Retinal pigment epithelial cell (primary cell): ENCODE results near the gene PPP1R13B.

ENCODE experiments used
- DNase-seq: peaks from one replicate; pipeline ENCODE4 v3.0.0-alpha.2; 2010; ENCODE audit warnings: low read depth
- H3K4me3 ChIP-seq: 2 replicates; pipeline ENCODE4 v1.5.1; 2011; ENCODE audit warnings: mild to moderate bottlenecking, low read length, control low read depth, moderate library complexity
- CTCF ChIP-seq: conservative IDR thresholded peaks from 2 replicates; pipeline ENCODE4 v1.5.1; 2011; ENCODE audit warnings: low read depth, low read length, control low read depth, inconsistent platforms

The PPP1R13B gene

GRCh38 chr14:103741876-103742275 is 105.5 kb downstream of the PPP1R13B start:
- no peak overlapping the region for H3K4me3 ChIP-seq
- DNase-seq: no peak
- no peak for TF ChIP-seq CTCF

GRCh38 chr14:103740991-103741689 is 106.2 kb downstream of the PPP1R13B start:
- DNase-seq: no peak
- no peak for TF ChIP-seq CTCF
- H3K4me3 ChIP-seq: no peak overlapping the region

- no peak for TF ChIP-seq CTCF
- no peak for DNase-seq
These were observed 107.4 kb downstream of the PPP1R13B start for GRCh38 chr14:103739793-103740501.

GRCh38 chr14:103739466-103739792 is 107.9 kb downstream of the PPP1R13B start:
- no peak overlapping the region for H3K4me3 ChIP-seq
- no peak for DNase-seq
- TF ChIP-seq CTCF: no peak

More at GRCh38 chr14:103739793-103740501, 107.4 kb downstream of the PPP1R13B start:
- no peak overlapping the region for H3K4me3 ChIP-seq

GRCh38 chr14:103738701-103739451 is 108.5 kb downstream of the PPP1R13B start:
- H3K4me3 ChIP-seq: no peak overlapping the region
- no peak for DNase-seq
- TF ChIP-seq CTCF: no peak

- H3K4me3 ChIP-seq: no peak overlapping the region
- no peak for DNase-seq
- TF ChIP-seq CTCF: no peak
These were observed 109.2 kb downstream of the PPP1R13B start for GRCh38 chr14:103738166-103738565.
